Gastrocnemius medialis (tissue), 4 donors: ENCODE measurements around the gene BLCAP.

ENCODE experiments used
- CTCF ChIP-seq, 5 experiments: fragments of 450-650 bp in 3 of 5; fragments of 200-600 bp in 2 of 5; sonication (generic) in 2 of 5; IDR thresholded peaks in 4 of 5; conservative IDR thresholded peaks in 1 of 5; 1 replicate in 4 of 5; 2 replicates in 1 of 5; pipeline ENCODE4 v1.5.1; 2016 to 2019; ENCODE audit warnings: antibody characterized with exemption in 5 of 5, mild to moderate bottlenecking in 3 of 5, moderate library complexity in 3 of 5
- POLR2A ChIP-seq, 2 donors: fragments of 450-650 bp; IDR thresholded peaks; one replicate each; pipeline ENCODE4 v1.6.1; 2017; ENCODE audit warnings: antibody characterized with exemption in 2 of 2, mild to moderate bottlenecking in 2 of 2, moderate library complexity in 2 of 2

- TF ChIP-seq CTCF (IDR thresholded peaks at IDR 0.05 in 4 of 5, conservative IDR thresholded peaks at IDR 0.05 in 1 of 5) (no peak), POLR2A (IDR thresholded peaks at IDR 0.05) (no peak)
Measured at GRCh38 chr20:37562695-37563480, 35.2 kb upstream of the BLCAP start.
